ENCODE results near the gene DHRSX. TPM values are rescaled to one million over a fixed set of nuclear protein-coding genes. Genes with fewer than 3 reads are reported as not detected.

DHRSX gene
- total RNA-seq, 4 donors from 2014 or later: 8.2 to 35.7 (median 16.1) TPM

DNA sequence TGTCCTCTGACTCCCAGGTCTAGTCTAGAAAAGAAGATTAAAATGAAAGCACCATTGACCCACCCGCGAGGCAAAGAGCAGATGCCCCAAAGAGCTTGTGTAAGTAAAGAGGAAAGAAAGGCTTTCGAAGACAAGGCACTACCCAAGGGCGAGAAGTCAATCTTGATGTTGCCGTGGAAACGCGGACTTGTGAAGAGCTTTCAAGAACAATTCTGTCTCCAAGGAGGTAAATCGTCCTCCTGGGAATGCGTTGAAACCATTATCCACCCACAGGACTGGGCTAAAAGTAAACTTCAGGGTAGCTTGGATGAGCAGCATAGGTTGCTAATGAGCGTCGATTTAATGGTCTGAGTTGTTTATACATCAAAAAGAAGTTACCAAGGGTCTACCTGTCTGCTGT is 189.3 kb downstream of the DHRSX start:
- no peaks in the 10 kb centered on the region for H3K9me3 ChIP-seq
- no peak overlapping the region for H3K4me3 ChIP-seq
- H3K27ac ChIP-seq: no peak overlapping the region
- H3K4me1 ChIP-seq: no peaks in the 10 kb centered on the region
- no peaks in the 10 kb centered on the region for H3K36me3 ChIP-seq
- 54% methylated on average over 11 of the region's 11 CpGs for WGBS
- no peaks in the 10 kb centered on the region for H3K27me3 ChIP-seq
- TF ChIP-seq POLR2AphosphoS5 (IDR thresholded peaks at IDR 0.05): no peak
- TF ChIP-seq CTCF (IDR thresholded peaks at IDR 0.05): no peak
- TF ChIP-seq POLR2A (IDR thresholded peaks at IDR 0.05): no peak
- TF ChIP-seq EP300 (IDR thresholded peaks at IDR 0.05): no peak
- DNase-seq (ENCODE audit: low spot score in 2 of 2): no peak

DNA sequence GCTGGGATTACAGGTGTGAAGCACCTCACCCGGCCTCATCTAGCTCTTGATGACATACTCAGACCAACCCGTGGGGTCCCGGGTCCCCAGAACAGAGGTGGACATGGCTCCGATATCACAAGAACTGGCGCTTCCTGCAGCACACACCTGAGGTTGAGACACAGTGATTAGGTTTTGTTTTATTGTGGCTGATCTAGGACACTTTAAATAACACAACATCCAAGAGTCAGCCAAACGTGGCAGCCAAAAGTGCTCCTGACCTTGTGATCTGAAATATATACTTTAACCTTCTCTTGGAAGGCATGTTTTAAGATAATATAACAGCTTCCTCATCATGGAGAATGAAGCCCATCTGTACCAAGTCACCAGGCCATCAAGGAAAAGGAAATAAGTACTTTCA is 198.9 kb downstream of the DHRSX start:
- Histone ChIP-seq H3K4me3 (no peak overlapping the region), H3K9me3 (no peaks in the 10 kb centered on the region), H3K36me3 (no peaks in the 10 kb centered on the region), H3K4me1 (no peaks in the 10 kb centered on the region), H3K27ac (no peak overlapping the region), H3K27me3 (no peaks in the 10 kb centered on the region)
- 96% methylated on average over 6 of the region's 6 CpGs for WGBS
- TF ChIP-seq CTCF (IDR thresholded peaks at IDR 0.05) (no peak), POLR2AphosphoS5 (IDR thresholded peaks at IDR 0.05) (no peak), POLR2A (IDR thresholded peaks at IDR 0.05) (no peak), EP300 (IDR thresholded peaks at IDR 0.05) (no peak)
- no peak for DNase-seq (ENCODE audit: low spot score in 2 of 2)

- WGBS: 77% methylated on average over 4 of the region's 4 CpGs
- H3K4me1 ChIP-seq: no peaks in the 10 kb centered on the region
- no peak overlapping the region for H3K27ac ChIP-seq
- H3K4me3 ChIP-seq: no peak overlapping the region
- H3K27me3 ChIP-seq: no peaks in the 10 kb centered on the region
- H3K36me3 ChIP-seq: no peaks in the 10 kb centered on the region
- TF ChIP-seq CTCF (IDR thresholded peaks at IDR 0.05): no peak
- no peak for TF ChIP-seq POLR2AphosphoS5 (IDR thresholded peaks at IDR 0.05)
- TF ChIP-seq EP300 (IDR thresholded peaks at IDR 0.05): no peak
- TF ChIP-seq POLR2A (IDR thresholded peaks at IDR 0.05): no peak
- H3K9me3 ChIP-seq: no peaks in the 10 kb centered on the region
- DNase-seq (ENCODE audit: low spot score in 2 of 2): no peak
These were observed 200.9 kb downstream of the DHRSX start for GRCh38 chrX:2299871-2300270.

DNA sequence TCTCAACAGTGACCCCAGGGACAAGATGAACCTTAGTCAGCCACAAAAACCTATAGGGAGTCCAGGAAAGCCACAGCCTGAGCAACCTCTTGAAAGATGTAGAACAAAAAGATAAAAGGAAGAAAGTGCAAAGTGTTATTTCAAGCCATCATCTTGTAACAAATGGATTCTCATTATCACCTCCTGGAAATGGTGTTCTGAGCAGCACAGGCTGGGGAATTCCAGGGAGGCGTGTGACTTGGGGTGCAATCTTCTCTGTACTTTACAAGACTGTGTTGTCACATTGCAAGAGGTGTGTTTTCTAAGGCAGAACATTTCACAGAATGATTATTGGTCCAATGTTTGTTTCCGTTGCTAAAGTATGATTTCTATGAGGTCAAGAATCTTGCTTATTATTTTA is 214.0 kb downstream of the DHRSX start:
- Histone ChIP-seq H3K4me3 (no peak overlapping the region), H3K36me3 (peaks cover 24% of the 10 kb centered on the region), H3K4me1 (no peaks in the 10 kb centered on the region), H3K27ac (no peak overlapping the region), H3K27me3 (no peaks in the 10 kb centered on the region), H3K9me3 (no peaks in the 10 kb centered on the region)
- DNase-seq (ENCODE audit: low spot score in 2 of 2): no peak
- WGBS: 88% methylated on average over 2 of the region's 2 CpGs
- TF ChIP-seq EP300 (IDR thresholded peaks at IDR 0.05) (no peak), POLR2A (IDR thresholded peaks at IDR 0.05) (no peak), POLR2AphosphoS5 (IDR thresholded peaks at IDR 0.05) (no peak), CTCF (IDR thresholded peaks at IDR 0.05) (no peak)

- no peaks in the 10 kb centered on the region for H3K27me3 ChIP-seq
- TF ChIP-seq POLR2A (IDR thresholded peaks at IDR 0.05) (no peak), POLR2AphosphoS5 (IDR thresholded peaks at IDR 0.05) (no peak), EP300 (IDR thresholded peaks at IDR 0.05) (no peak), CTCF (IDR thresholded peaks at IDR 0.05) (no peak)
- H3K36me3 ChIP-seq: peaks cover 13% of the 10 kb centered on the region
- 94% methylated on average over 4 of the region's 4 CpGs for WGBS
- no peaks in the 10 kb centered on the region for H3K9me3 ChIP-seq
- H3K4me3 ChIP-seq: no peak overlapping the region
- H3K27ac ChIP-seq: no peak overlapping the region
- H3K4me1 ChIP-seq: no peaks in the 10 kb centered on the region
- no peak for DNase-seq (ENCODE audit: low spot score in 2 of 2)
These were observed 216.2 kb downstream of the DHRSX start for GRCh38 chrX:2284601-2285000.
